Endodermal cell (in vitro differentiated cells): ENCODE data around the gene CCDC182. TPM values are rescaled to one million over a fixed set of nuclear protein-coding genes. Genes with fewer than 3 reads are reported as not detected.

Experiments used
- DNase-seq: peaks from one replicate; pipeline ENCODE4 v3.0.0-alpha.2; 2017
- H3K27ac ChIP-seq: 2 replicates; pipeline ENCODE4 v1.5.1; 2013; ENCODE audit warnings: mild to moderate bottlenecking, low read depth, low read length, moderate library complexity
- H3K27me3 ChIP-seq: 2 replicates; pipeline ENCODE4 v1.6.1; 2013; ENCODE audit warnings: mild to moderate bottlenecking, low read length, moderate library complexity; ENCODE audit not compliant: insufficient read depth, control insufficient read depth, poor library complexity, severe bottlenecking
- H3K36me3 ChIP-seq: 2 replicates; pipeline ENCODE4 v1.7.0; 2013; ENCODE audit warnings: mild to moderate bottlenecking, low read length, moderate library complexity; ENCODE audit not compliant: control insufficient read depth, insufficient read depth
- H3K4me1 ChIP-seq: one replicate; pipeline ENCODE4 v1.7.0; 2013; ENCODE audit warnings: low read length; ENCODE audit not compliant: control insufficient read depth, insufficient read depth
- H3K4me3 ChIP-seq: 2 replicates; pipeline ENCODE4 v1.5.1; 2013; ENCODE audit warnings: mild to moderate bottlenecking, low read length, moderate library complexity
- H3K9ac ChIP-seq: 2 replicates; pipeline ENCODE4 v1.6.1; 2013; ENCODE audit warnings: mild to moderate bottlenecking, low read length, moderate library complexity; ENCODE audit not compliant: poor library complexity, severe bottlenecking; ENCODE audit errors: extremely low read depth
- H3K9me3 ChIP-seq: 2 replicates; pipeline ENCODE4 v1.6.1; 2013; ENCODE audit warnings: mild to moderate bottlenecking, low read length, moderate library complexity; ENCODE audit not compliant: control insufficient read depth
- H3K27ac Mint-ChIP-seq: 2 replicates; pipeline ENCODE4 v1.8.0; 2020; ENCODE audit warnings: mixed read lengths
- H3K27me3 Mint-ChIP-seq: 2 replicates; pipeline ENCODE4 v1.8.0; 2021; ENCODE audit warnings: mild to moderate bottlenecking, mixed read lengths; ENCODE audit not compliant: insufficient read depth
- H3K36me3 Mint-ChIP-seq: 2 replicates; pipeline ENCODE4 v1.8.0; 2020; ENCODE audit warnings: low read depth, mixed read lengths
- H3K4me1 Mint-ChIP-seq: 2 replicates; pipeline ENCODE4 v1.8.0; 2020; ENCODE audit warnings: mixed read lengths
- H3K4me3 Mint-ChIP-seq: 2 replicates; pipeline ENCODE4 v1.8.0; 2020; ENCODE audit warnings: mild to moderate bottlenecking, moderate library complexity, mixed read lengths
- H3K9me3 Mint-ChIP-seq: 2 replicates; pipeline ENCODE4 v1.8.0; 2020; ENCODE audit warnings: mild to moderate bottlenecking, mixed read lengths
- WGBS, 2 experiments: methylation state at CpG; one replicate each; pipeline versions ENCODE4 v1.1.5 to v1.1.7; 2013; ENCODE audit warnings: missing lambda C conversion rate in 2 of 2, mixed read lengths in 1 of 2; ENCODE audit not compliant: insufficient coverage in 1 of 2, insufficient read length in 1 of 2; 5-methylcytosine and 5-hydroxymethylcytosine counted together
- total RNA-seq, 2 donors: library from RNA; stranded (reverse); fragmentation: NEBNext Ultra II Directional in 1 of 2; extraction: Animal tissue kit (Norgen Biotek cat#: 25700) in 1 of 2; gene quantifications; 2 replicates in 1 of 2; 3 replicates in 1 of 2; pipeline ENCODE4 v1.2.1, GENCODE V29; 2021
- TF ChIP-seq, protein P1 (sequence below): fragments of 200-600 bp; sonication (generic); conservative IDR thresholded peaks from 2 replicates; pipeline ENCODE4 v1.5.0; 2021; ENCODE audit warnings: antibody characterized with exemption, mild to moderate bottlenecking

CCDC182 gene
- total RNA-seq, 2 donors from 2014 or later: 0.33 TPM; not detected in 1

- Mint-ChIP-seq H3K36me3 (no peaks in the 10 kb centered on the region), H3K4me3 (no peak overlapping the region), H3K9me3 (no peaks in the 10 kb centered on the region), H3K27me3 (peaks cover 59% of the 10 kb centered on the region), H3K4me1 (no peaks in the 10 kb centered on the region), H3K27ac (no peak overlapping the region)
- 89 to 100% methylated on average over 1 to 2 of the region's 2 CpGs for WGBS, 2 experiments
- H3K4me1 ChIP-seq: peaks cover 2% of the 10 kb centered on the region
- DNase-seq: peak; percentile 26
- H3K9ac ChIP-seq: no peak overlapping the region
- H3K36me3 ChIP-seq: no peaks in the 10 kb centered on the region
- peaks cover 24% of the 10 kb centered on the region for H3K27me3 ChIP-seq
- no peak overlapping the region for H3K4me3 ChIP-seq
- TF ChIP-seq, protein P1, sequence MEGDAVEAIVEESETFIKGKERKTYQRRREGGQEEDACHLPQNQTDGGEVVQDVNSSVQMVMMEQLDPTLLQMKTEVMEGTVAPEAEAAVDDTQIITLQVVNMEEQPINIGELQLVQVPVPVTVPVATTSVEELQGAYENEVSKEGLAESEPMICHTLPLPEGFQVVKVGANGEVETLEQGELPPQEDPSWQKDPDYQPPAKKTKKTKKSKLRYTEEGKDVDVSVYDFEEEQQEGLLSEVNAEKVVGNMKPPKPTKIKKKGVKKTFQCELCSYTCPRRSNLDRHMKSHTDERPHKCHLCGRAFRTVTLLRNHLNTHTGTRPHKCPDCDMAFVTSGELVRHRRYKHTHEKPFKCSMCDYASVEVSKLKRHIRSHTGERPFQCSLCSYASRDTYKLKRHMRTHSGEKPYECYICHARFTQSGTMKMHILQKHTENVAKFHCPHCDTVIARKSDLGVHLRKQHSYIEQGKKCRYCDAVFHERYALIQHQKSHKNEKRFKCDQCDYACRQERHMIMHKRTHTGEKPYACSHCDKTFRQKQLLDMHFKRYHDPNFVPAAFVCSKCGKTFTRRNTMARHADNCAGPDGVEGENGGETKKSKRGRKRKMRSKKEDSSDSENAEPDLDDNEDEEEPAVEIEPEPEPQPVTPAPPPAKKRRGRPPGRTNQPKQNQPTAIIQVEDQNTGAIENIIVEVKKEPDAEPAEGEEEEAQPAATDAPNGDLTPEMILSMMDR: no peak
- H3K9me3 ChIP-seq: no peaks in the 10 kb centered on the region
- no peak overlapping the region for H3K27ac ChIP-seq
These were observed 34.6 kb upstream of the CCDC182 start for GRCh38 chr17:57779706-57780105.

- no peak overlapping the region for H3K4me3 Mint-ChIP-seq
- DNase-seq: peak; percentile 13
- H3K36me3 Mint-ChIP-seq: no peaks in the 10 kb centered on the region
- no peak overlapping the region for H3K27ac Mint-ChIP-seq
- no peaks in the 10 kb centered on the region for H3K9me3 Mint-ChIP-seq
- no peak overlapping the region for H3K9ac ChIP-seq
- peaks cover 38% of the 10 kb centered on the region for H3K27me3 ChIP-seq
- peaks cover 72% of the 10 kb centered on the region for H3K27me3 Mint-ChIP-seq
- no peak overlapping the region for H3K4me3 ChIP-seq
- 97% methylated on average over 5 to 6 of the region's 6 CpGs for WGBS, 2 experiments
- H3K4me1 ChIP-seq: no peaks in the 10 kb centered on the region
- H3K27ac ChIP-seq: no peak overlapping the region
- no peaks in the 10 kb centered on the region for H3K36me3 ChIP-seq
- H3K4me1 Mint-ChIP-seq: no peaks in the 10 kb centered on the region
- TF ChIP-seq, protein P1: no peak
- H3K9me3 ChIP-seq: no peaks in the 10 kb centered on the region
These were observed 33.2 kb upstream of the CCDC182 start for GRCh38 chr17:57778306-57778705.

GRCh38 chr17:57776366-57776765 is 31.3 kb upstream of the CCDC182 start:
- H3K36me3 ChIP-seq: no peaks in the 10 kb centered on the region
- Mint-ChIP-seq H3K36me3 (no peaks in the 10 kb centered on the region), H3K9me3 (no peaks in the 10 kb centered on the region), H3K4me3 (no peak overlapping the region), H3K27ac (no peak overlapping the region), H3K27me3 (peaks cover 80% of the 10 kb centered on the region), H3K4me1 (no peaks in the 10 kb centered on the region)
- H3K27me3 ChIP-seq: peaks cover 57% of the 10 kb centered on the region
- H3K9ac ChIP-seq: no peak overlapping the region
- peak; percentile 30 for DNase-seq
- TF ChIP-seq, protein P1: no peak
- H3K4me1 ChIP-seq: no peaks in the 10 kb centered on the region
- WGBS, 2 experiments: 94 to 98% methylated on average over 8 to 12 of the region's 12 CpGs
- H3K9me3 ChIP-seq: no peaks in the 10 kb centered on the region
- H3K4me3 ChIP-seq: no peak overlapping the region
- H3K27ac ChIP-seq: no peak overlapping the region
